Activated naive CD4-positive, alpha-beta T cell (primary cell): ENCODE measurements around the gene TSPAN2.
A peak's percentile ranks its signal among the peaks of the same experiment; 100 is the strongest.

Experiments used
- DNase-seq, 4 experiments: peaks; one replicate each; lab custom pipeline; 2025; lab: John Stamatoyannopoulos, UW

TSPAN2 gene

GRCh38 chr1:115089420-115090185 lies at the start of gene TSPAN2:
Gene TSPAN2 (minus strand): TSS chr1:115089503. CDS start chr1:115089432, 71 bp downstream.
- peak in 3 of 4 experiments; percentile 22 to 59 (median 39) for DNase-seq

- peak in 3 of 4 experiments; percentile 6 to 41 (median 29) for DNase-seq
Observed at GRCh38 chr1:115138973-115139372, 49.7 kb upstream of the TSPAN2 start.

- no peak for DNase-seq
Observed at GRCh38 chr1:115138271-115138670, 49.0 kb upstream of the TSPAN2 start.

GRCh38 chr1:115137191-115137590 lies 47.9 kb upstream of the TSPAN2 start:
- no peak for DNase-seq

- no peak for DNase-seq
Observed at GRCh38 chr1:115136706-115137105, 47.4 kb upstream of the TSPAN2 start.

- DNase-seq = no peak
Observed at GRCh38 chr1:115136106-115136505, 46.8 kb upstream of the TSPAN2 start.

- DNase-seq = no peak
Observed at GRCh38 chr1:115135681-115136080, 46.4 kb upstream of the TSPAN2 start.

- no peak for DNase-seq
Observed at GRCh38 chr1:115134850-115135480, 45.7 kb upstream of the TSPAN2 start.

GRCh38 chr1:115134231-115134630 lies 44.9 kb upstream of the TSPAN2 start:
- DNase-seq = no peak

- DNase-seq = no peak
Observed at GRCh38 chr1:115133440-115133839, 44.1 kb upstream of the TSPAN2 start.

GRCh38 chr1:115130786-115131185 lies 41.5 kb upstream of the TSPAN2 start:
- no peak for DNase-seq

- no peak for DNase-seq
Observed at GRCh38 chr1:115129071-115129640, 39.9 kb upstream of the TSPAN2 start.

GRCh38 chr1:115127539-115127938 lies 38.2 kb upstream of the TSPAN2 start:
- DNase-seq = no peak

GRCh38 chr1:115126516-115126915 lies 37.2 kb upstream of the TSPAN2 start:
- no peak for DNase-seq

GRCh38 chr1:115123116-115123515 lies 33.8 kb upstream of the TSPAN2 start:
- no peak for DNase-seq

GRCh38 chr1:115121793-115122192 lies 32.5 kb upstream of the TSPAN2 start:
- DNase-seq = no peak

GRCh38 chr1:115120296-115120695 lies 31.0 kb upstream of the TSPAN2 start:
- no peak for DNase-seq

- no peak for DNase-seq
Observed at GRCh38 chr1:115118611-115119010, 29.3 kb upstream of the TSPAN2 start.

GRCh38 chr1:115118086-115118485 lies 28.8 kb upstream of the TSPAN2 start:
- no peak for DNase-seq

GRCh38 chr1:115117298-115117697 lies 28.0 kb upstream of the TSPAN2 start:
- no peak for DNase-seq

- no peak for DNase-seq
Observed at GRCh38 chr1:115116512-115116911, 27.2 kb upstream of the TSPAN2 start.

- DNase-seq = no peak
Observed at GRCh38 chr1:115115521-115116161, 26.3 kb upstream of the TSPAN2 start.

- DNase-seq = no peak
Observed at GRCh38 chr1:115114308-115114707, 25.0 kb upstream of the TSPAN2 start.
